HG03575 (cell line): ENCODE data around the gene FGFBP2.

ENCODE experiments used
- ATAC-seq: cut with Tn5 transposase; IDR thresholded peaks from one replicate; pipeline ENCODE4 v1.9.1; 2021; ENCODE audit not compliant: unreplicated experiment, insufficient number of reproducible peaks, low FRiP score; ENCODE audit errors: extremely low read depth

The FGFBP2 gene, protein sequence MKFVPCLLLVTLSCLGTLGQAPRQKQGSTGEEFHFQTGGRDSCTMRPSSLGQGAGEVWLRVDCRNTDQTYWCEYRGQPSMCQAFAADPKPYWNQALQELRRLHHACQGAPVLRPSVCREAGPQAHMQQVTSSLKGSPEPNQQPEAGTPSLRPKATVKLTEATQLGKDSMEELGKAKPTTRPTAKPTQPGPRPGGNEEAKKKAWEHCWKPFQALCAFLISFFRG

DNA sequence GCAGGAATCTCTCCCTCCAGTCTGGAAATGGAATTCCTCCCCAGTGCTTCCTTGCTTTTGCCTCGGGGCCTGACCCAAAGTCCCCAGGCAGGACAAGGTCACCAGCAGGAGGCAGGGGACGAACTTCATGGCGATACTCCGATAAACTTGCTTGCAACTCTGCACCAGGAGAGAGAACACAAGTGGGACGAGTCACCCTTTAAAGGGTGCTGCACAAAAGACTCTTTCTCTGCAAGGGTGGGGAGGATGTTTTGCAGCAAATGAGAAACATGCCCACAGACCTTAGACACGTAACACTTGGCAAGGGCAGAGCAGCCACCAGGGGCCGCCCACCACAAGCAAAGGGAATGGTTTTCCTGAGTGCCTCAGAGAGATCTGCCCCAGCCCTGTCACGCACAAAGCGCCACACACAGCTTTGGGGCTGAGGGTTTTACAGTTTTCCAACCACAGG lies at the start of gene FGFBP2:
TSS of gene FGFBP2 (minus strand) at position 175 of the 451 bp plus-strand sequence. CDS start at position 129, 46 bp downstream.
- no peak for ATAC-seq

DNA sequence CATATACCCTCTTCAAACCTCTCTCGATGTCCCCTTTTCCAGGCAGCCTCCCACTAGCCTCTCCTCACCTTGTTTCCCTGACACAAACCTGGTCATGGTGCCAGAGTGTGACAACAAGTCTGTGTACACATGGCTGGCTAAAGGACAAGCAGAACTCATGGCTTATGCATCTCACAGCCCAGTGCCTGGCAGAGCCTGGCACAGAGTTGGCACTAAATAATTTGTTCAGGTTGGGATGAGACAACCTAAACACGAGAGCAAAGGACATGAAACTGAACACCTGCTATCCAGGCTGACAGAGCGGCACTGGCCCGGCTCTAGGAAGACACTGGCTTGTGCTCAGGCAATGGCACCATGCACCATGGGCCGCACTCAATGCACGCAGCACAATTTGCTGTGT lies 48.2 kb upstream of the FGFBP2 start:
- ATAC-seq, result no peak

DNA sequence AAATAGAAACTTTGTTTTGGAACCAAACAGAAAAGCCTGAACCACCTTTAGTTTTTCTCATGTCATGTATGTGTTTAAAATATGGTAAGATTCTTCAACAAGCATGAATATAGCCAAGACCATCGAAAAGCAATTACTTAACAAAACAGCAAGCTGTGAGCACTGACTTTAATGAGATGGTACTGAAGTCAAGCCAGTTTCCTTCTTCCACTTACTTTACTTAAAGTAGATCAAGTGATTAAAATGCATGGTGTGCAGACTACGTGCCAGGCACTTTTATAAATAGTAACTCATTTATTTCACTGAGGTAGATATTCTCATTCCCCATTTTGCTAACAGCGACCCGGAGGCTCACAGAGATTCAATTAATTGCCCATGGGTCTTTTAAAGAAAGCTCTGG lies 46.2 kb upstream of the FGFBP2 start:
- ATAC-seq, result no peak

DNA sequence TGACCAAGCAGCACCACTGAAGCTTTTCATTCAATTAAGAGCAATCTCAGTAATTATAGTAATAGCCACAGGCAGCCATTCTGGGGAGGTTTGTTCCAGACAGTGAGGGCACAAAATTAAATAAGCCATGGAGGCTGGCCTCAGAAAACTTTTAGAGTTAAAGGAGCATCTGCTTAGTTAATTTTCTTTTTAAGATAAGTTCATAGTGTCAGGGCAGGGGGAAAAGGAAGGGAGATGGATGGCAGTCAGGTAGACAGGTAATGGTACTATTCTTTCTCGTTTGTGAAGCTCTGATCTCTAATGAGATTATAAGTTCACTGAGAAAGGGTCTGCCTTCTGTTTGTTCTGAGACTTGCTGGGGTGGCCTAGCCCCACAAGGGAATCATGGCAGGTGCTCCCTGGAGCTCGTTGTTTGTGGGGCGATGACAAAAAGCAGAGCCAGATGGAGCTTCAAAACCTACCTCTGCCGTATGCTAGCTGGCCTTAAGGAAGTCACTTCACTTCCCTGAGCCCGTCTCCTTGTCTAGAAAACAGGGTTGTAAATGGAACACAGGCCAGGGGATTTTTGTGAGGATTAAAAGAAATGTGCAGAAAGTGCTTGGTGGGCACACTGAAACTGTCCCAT lies 44.6 kb upstream of the FGFBP2 start:
- ATAC-seq, result no peak

DNA sequence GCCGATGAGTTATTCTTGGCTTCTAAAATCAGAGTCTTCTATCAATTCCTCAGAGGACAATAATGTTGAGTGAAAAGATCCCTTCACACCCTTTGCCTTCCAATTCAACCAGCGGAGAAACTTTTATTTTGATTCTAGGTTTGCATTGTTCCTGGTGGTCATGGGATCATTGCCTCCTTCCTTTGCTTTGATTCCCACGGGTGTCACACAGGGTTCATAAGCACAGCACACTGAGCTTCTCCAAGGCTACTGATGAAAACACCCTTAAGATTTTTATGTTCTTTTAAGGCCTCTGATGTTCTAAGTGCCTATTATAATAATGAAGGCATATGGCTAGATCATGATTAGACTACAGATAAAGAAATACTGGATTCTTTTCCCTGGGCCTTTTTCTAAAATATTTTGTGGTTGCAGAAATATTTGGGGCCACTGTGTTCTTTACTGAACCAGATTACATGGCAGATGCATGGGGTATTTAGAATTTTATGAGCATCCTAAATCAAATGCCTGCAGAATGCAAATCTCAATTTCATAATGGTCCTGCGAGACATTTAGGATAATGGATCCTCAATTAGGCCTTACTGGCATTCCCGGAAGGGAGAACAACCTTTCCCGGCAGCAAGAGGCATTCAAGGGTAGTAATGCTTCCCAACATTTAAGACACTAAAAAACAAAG lies 43.9 kb upstream of the FGFBP2 start:
- ATAC-seq, result no peak

DNA sequence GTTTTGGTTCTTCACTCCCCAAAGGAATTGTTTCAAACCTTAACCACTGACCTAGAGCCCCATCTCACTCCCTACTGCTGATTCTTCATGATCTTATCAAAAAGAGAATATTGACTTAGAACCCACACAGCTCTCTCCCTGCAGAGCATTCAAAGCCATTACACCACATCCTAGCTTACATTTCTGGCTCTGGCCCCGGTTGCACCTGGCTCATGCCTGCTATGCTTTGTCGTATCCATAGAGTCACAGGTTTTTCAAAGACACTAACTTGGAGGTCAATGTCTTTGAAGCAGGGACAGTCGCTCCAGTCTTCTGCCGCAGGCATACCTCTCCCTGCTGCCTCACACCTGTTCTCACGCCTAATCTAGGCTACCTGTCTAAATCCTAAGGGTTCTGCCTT lies 42.7 kb upstream of the FGFBP2 start:
- no peak for ATAC-seq

DNA sequence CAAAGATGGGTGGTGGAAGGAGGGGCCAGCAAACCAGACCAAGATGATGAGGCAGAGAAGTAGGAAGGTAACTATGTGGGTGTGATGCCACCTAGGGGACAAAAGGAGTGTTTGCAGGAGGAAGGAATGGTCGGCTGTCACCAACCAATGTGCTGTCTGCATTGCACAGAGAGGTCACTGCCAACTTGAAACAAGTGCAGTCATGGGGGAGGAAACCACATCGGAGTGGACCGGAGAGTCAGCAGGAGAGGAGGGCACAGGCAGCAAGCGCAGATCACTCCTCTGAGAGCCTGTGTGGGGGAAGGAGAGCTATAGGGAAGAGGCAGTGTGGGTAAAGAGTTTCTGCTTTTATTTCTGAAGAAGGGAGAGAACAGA lies 38.5 kb upstream of the FGFBP2 start:
- ATAC-seq, result peak; percentile 67

DNA sequence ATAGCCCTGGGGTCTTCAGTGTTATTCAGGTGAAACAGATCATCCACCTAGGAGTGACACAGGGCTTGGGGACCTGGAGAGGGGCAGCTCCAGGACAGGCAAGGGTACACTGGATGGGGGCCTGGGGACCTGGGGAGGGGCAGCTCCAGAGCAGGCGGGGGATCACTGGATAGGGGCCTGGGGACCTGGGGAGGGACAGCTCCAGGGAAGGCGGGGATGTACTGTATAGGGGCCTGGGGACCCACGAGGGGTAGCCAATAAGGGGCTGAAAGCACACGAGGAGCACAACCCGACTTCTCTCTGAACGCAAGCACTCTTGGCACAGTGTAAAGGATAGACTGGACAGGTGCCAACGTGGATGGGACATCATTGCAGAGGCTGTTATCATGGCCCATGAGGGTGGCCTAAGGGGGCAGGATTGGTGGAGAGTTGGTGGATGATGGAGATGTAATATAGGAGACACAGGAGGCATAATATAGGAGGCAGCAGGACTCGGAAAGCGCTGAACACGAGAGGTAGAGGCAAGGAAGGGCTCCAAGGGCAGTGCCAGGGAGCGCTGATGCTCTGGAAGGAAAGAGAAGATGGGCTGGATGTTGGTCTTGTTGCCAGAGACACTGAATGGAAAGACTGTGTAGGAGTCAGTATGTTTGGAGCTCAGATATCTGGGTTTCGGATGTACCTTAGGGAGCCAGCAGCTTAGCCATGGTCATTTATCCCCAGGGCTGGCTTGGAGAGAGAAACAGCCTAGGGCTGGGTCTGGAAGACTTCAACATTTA lies 37.9 kb upstream of the FGFBP2 start:
- ATAC-seq, result no peak

DNA sequence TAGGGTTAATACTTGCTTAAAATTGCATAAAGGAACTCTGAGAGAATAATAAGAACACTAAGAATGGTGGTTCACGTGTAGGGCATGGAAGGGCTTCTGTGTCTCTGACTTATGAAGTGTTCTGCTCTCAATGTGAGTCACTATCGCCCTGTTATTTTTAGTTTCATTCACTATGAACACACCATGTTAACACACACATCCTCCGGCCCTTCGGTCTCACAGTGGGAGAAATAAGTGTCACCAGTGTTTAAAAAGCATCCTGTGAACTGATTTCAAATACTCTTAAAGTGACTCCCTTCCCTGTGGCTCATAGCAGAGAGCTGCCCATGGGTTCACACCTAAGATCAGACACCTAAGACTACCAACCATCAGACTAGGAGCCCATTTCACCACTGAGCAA lies 33.8 kb upstream of the FGFBP2 start:
- peak; percentile 55 for ATAC-seq

DNA sequence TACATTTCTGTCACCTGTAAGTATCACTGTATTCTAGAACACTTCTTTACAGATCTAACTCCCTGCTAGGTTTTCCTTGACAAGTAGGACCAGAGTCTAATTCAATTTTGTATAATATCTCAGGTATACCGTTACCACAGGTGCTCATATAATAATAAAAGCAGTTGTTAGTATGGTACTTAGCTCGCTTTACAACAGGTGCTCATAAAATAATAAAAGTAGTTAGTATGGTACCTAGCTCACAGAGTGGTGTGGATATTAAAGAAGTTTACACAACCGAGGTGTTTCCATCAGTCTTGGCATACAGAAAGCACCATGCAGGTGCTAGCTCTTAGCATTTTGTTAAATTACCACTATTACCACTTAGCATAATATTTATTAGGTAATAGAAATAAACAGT lies 32.9 kb upstream of the FGFBP2 start:
- no peak for ATAC-seq

DNA sequence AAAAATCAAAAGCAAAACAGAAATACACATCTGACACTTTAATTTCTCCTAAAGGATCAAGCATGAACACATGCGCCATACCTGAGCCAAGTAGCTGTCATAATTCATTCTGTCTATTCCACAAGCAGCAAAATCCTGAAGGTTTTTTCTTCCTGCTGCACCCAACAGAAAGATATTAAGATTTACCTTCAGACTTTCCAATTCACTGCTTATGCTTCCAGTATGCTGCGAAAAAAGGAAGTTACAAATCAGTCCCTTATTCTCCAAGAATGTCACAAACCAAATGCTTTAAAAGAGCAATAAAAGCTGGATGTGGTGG lies 29.2 kb upstream of the FGFBP2 start:
- no peak for ATAC-seq

DNA sequence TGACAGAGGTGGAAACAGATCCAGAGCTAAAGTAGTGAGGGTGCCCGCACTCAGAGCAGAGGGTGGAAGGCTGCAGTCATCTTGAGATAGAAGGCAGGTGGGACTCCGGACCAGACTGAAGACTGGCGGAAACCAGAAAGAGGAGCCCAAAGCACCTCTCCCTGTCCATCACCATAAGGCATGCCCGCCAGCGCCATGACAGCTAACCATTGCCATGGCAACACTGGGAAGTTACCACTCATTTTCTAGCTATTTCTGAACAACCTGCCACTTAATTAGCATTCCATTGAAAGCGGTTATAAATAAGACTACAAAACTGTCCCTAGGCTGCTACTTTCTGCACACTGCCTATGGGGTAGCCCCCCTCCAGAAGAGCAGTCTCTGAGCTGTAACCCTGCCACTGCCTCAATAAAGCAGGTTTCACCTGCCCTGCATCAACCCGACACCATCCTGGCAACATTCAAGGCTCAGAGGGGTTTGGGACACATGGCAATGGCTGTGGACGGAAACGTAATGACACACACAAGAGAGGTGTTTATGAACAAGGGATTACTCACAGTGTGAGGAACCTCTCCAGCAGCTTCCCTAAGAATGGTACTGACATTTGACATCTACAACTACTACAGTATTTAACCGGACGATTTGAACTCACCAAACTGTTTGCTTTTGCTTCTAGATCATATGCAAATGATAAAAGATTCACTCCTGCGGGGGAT lies 27.8 kb upstream of the FGFBP2 start:
- ATAC-seq, result no peak

DNA sequence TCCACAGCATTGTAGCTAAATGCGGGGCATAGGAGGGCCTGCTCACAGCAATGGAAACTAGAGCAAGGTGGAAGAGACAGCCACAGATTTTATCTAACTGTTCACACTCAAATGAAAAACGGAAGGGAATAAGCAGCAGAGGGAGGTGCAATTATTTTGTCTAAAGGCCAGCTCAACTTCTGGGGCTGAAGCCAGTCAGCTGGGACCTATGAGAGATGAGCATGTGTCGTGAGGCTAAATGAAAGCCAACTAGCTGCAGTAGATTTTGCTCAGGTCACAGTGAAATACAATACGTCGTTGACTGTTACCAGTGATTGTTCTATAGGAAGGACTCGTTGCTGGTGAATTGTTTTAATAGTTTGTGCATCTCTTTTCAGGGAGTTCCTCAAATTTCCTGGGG lies 26.4 kb upstream of the FGFBP2 start:
- no peak for ATAC-seq

DNA sequence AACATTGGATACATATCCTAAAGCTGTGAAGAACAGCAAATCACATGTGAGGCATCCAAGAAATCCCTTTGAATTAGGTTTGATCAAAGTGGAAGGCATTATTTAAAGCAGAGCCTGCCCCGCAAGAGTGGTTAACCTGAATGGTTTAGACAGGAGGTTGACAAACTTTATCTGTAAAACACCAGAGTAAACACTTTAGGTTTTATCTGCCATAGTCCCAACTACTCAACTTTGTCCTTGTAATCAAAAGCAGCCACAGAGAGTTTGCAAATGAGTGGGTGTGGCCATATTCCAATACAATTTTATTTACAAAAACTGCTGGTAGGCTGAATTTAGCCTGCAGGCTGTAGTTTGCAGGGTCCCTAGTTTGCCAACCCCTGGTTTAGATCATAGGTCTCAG lies 25.2 kb upstream of the FGFBP2 start:
- ATAC-seq, result no peak

DNA sequence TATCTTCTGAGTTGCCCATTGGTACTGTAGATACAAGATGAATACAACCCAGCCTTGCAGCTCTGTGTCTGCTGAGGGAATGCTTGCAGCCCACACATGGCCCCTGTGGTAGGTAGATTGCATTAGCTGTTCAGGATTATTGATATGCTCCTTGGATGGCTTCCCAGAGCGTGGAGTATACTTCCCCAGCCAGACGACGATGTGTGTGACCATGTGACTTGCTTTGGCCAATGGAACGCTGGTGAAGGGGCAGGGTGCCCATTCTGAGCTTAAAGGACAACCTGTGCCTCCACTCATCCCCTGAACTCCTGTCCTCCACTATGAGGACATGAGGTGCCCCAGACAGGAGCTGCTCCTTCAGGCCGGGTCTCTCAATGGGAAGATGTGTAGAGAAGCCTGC lies 23.9 kb upstream of the FGFBP2 start:
- ATAC-seq, result no peak

DNA sequence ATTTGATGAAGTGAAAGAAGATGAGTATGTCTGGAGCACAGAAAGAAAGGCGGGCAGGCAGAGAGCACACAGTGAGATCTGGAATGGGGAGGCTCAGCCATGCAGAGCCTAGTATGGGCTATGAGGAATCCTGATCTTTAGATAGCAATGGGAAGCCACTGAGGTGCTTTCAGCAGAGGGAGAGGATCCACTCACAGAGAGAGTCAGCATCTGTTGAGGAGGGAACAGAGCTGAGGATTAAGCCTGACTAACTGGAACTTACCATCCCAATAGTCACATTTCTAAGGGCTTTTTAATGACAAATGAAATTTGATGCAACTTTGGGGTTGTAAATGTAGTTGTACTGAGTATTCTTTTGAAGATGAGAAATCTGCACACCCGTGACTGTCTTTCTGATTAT lies 20.6 kb upstream of the FGFBP2 start:
- no peak for ATAC-seq

DNA sequence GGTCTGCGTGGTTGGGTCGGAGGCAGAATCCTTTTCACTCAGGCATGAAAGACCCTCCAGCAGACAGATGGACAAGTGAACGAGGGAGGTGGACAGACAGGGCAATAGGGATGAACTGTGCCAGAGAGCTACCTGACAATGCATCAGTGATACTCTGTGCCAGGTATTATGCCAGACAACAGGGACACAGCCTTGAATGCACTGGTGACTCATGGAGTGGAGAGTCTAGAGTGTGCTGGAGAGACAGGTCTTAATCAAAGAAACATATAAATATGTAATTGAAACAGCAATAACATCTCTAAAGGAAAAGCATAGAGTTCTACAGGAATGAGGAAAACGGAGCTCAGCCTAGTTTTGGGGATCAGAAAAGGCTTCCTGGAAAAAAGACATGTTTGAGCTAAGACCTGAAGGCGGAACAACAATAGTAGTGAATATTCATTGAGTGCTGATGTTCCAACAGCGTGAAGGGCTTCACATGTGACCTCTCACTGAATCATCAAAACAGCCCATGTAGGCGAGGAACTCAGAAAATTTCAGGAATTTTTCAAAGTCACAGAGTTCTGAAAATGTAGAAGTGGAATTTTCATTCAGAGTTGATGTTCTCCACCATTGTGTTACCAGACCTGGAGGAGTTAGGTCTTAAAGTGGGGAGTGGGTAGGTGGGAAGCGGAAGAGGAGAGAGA lies 20.0 kb upstream of the FGFBP2 start:
- ATAC-seq, result no peak

DNA sequence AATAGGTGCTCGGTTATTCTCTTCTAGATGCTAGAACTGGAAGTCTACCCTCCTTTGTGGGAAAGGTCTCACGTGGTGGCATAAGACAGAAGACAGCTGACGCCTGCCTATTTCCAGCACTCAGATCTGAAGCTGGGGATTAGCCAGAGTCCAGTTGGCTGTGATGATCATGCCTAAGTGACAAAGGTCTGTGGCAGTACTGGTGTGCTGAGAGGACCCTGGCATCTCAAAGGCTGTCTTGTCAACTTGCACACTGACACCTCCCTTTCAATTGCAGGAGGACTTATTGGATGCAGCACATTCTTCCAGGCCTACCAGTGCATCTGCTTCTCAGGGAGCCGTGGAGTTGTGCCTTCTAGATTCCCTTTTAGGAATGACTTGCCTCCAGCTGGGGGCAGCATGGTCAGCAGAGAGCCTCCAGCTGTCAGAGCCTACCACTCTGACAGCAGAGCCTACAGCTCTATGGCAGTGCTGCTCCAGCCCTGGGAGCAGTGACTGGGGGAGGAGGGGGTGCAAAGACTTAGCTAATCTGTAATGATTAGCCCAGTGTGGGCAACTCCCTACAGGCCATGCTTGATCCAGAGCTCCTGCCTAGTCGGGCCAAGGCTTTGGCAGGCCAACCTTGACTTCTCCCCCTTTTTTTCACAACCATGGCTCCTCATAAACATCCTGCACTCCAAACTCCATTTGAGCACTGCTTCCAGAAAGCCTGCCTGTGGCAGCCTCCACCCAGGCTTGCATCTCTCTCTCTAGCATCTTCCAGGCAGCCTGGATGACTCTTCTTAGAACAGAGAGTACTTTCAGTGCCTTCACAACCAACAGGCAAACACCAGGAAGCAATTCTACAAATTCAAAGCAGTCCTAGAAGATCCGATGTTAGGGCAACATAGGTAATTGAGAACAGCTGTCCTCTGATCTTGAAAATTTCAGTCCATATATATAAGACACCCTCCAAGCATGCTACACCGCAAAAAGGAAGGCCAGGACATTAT lies 13.8 kb upstream of the FGFBP2 start:
- no peak for ATAC-seq
